ENCODE results near the gene CNTN1.

GRCh38 chr12:40942326-40942725 is 250.1 kb downstream of the CNTN1 start:
- TF ChIP-seq CTCF (IDR thresholded peaks at IDR 0.05) (no peak), POLR2AphosphoS5 (IDR thresholded peaks at IDR 0.05) (no peak), EP300 (IDR thresholded peaks at IDR 0.05) (no peak)
